Activated CD8-positive, alpha-beta memory T cell treated with anti-CD3 and anti-CD28 coated beads for 48 hours (primary cell): Measurements from ENCODE around the gene HOXD8.

ENCODE experiments used
- DNase-seq, 3 experiments: peaks; one replicate each; pipeline ENCODE4 v3.0.0-alpha.2; 2020; ENCODE audit warnings: low read depth in 2 of 3, low spot score in 2 of 3

Gene HOXD8

DNA sequence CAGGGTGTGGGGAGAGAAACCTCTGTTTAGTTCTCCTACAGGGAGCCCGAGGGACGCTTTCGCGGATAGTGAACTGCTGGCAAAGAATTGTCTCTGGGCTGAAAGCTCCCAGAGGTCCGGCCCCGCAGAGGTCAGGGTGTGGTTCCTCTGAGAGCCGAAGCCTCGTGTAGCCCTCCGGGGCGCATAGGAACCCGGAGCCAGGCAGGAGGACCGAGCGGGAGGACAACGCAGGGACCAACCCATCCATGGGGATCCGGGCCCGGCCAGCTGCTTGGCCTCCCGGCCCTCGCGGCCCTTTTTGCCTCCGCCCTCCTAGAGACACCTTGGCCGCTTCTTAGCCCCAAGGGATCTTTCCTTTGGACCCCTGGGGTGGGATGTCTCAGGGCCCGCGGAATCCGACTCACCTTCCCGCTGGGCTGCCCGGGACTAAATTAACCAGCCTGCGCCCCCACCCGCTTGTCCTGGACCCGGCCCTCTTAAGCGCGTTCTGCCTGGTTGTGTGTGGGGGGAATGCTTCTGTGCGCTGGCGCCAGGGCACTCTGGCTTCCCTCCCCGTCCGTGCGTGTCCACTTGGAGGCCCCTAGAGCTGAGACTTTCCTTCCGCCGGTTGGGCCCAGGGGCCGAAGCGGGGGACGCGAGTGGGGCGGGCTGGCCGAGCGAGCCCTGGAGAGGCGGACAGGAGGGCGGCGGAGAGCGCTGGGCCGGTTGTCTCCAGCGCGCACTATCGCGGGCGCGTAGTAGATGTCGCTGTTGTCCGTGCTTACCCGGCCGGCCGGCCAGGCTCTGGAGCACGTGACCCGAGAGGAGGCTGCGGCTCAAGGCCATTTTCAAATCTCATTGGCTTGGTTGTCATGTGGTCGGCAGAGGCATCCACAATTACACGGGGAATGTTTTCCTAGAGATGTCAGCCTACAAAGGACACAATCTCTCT is 13.4 kb upstream of the HOXD8 start, which contains the start of gene HOXD10:
TSS of gene HOXD10 (plus strand) at position 896 of the 931 bp plus-strand sequence. CDS start 56 bp downstream, outside the sequence.
- DNase-seq, result no peak

DNA sequence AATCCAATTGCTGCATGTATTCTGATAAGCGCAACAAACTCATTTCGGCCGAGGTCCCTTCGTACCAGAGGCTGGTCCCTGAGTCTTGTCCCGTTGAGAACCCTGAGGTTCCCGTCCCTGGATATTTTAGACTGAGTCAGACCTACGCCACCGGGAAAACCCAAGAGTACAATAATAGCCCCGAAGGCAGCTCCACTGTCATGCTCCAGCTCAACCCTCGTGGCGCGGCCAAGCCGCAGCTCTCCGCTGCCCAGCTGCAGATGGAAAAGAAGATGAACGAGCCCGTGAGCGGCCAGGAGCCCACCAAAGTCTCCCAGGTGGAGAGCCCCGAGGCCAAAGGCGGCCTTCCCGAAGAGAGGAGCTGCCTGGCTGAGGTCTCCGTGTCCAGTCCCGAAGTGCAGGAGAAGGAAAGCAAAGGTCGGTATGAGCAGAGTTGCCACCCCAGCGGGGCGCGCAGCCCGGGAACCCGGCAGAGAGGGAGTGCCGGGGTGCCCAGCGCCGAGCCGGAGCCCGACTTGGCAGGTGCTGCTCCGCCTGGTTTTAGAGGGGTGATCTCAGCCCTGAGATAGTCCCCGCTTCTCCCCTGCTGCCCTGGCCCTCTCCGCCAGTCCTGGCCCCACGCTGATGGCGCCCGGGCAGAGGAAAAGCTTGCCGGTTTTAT is 12.2 kb upstream of the HOXD8 start:
- DNase-seq, result no peak

DNA sequence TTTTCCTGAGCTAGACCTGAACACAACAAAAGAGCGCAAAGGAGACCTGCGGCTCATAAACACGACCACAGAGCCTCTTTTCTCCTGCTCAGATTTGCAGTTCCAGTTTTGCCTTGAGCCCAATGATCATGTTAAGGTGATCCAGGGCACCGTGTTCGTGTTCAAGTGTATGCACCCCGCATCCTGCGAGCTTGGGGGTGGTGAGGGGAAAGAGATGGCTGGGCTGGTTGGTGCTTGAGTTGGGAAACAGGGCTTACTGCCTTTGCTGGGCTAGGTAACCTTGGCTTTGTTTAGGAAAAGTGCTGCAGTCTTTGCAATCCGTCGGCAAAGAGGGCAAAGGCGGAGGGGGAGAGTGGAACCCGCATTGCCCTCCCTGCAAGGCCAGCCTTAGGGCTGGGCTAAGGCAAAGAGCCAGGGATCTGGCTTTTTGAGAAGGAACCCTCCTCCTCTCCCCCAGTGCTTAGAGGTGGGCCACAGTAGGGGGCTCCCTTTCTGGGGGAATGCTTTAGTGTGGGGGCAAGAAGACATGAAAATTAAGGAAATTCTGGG is 11.6 kb upstream of the HOXD8 start:
- DNase-seq, result no peak

DNA sequence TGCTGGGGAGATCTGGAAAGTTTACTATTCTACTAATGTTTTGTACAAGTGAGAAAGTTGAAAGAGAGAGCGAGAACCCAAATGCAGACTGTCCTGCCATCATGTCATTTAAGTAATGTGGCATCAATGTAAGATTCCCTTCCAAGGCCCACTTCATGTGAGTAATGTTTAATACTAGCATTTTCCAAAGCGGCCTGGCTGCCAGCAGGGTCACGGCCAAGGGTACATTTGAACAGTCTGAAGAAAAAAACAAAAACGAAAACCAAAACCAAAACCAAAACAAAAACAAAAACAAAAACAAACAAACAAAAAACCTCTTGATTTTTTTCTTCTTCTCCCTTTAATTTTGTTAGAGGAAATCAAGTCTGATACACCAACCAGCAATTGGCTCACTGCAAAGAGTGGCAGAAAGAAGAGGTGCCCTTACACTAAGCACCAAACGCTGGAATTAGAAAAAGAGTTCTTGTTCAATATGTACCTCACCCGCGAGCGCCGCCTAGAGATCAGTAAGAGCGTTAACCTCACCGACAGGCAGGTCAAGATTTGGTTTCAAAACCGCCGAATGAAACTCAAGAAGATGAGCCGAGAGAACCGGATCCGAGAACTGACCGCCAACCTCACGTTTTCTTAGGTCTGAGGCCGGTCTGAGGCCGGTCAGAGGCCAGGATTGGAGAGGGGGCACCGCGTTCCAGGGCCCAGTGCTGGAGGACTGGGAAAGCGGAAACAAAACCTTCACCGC is 10.7 kb upstream of the HOXD8 start:
- no peak for DNase-seq

DNA sequence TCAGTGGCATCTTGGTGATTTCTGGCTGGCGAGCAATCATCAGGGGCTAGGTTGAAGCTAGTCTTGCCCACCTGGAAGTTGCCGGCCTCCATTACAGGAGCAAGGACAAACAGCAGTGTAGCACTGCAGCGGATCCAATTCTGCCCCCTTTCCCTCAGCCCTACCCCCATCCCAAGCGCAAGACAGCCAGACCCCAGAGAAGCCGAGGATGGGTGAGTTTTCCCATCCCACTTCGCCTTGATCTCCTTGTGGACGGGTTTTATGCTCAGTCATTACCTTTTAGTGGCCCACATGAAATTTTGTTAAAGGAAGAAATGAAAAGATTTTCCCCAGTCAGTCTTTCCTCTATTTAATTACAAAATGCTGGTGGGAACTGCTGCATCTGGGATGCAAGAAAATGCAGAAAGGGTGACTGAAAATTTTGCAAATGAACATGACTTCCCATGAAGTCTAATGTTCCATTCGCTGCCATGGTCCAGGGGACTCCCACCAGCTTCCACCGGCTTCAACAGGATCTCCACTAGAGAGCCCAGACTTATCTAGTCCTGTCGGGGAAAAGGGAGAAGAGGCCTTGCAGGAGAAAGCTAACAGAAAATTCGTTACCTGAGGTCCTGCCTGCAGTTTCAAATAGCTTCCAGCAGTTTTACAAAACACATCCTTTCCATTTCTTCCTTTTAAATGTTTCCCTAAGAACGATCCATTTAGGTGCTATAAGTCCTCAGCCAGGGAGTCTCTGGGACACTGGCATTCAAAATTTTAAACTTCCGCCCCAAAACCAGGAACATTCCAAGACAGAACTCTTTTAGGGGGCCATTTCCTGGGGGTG is 8.9 kb upstream of the HOXD8 start:
- DNase-seq, result no peak

DNA sequence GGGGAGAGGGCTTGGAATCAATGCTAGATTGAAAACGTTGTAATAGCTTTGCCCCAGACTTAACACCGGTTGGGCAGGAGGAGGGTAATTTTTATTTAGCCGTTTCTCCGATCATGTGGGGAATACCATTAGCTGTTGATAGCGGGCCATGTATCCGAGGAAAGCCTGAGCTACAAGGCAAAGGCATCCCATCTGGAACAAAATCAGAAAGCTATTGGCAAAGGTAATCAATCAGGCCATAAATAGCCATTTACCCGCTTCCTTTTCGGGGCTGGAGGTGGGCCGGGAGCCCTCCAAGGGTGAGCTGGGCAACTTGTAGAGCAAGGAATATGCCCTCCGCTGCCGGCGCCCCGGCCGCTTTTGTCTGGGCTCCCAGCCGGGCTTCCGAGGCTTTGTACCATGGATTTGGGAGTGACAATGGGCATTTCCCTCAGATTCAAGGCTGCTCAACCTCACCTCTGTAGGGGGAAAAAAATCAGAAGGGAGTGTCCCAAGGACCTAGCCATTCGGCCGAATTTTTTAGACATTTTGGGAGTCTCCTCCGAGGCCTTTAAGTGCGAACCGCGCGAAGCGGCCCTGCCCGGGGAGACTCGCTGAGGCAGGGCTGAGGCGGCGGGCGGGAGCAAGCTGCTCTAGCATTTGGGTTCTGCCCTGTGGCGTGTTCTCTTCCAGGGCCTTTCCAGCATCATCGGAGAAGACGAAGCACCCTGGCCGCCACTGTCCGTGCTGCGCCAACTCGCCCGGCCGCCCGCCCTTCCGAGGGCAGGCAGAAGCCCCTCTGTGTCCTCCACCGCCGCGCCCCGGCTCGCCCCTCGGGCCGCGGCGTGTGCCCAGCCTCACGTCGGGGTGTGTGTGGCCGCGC is 8.1 kb upstream of the HOXD8 start:
- no peak for DNase-seq

DNA sequence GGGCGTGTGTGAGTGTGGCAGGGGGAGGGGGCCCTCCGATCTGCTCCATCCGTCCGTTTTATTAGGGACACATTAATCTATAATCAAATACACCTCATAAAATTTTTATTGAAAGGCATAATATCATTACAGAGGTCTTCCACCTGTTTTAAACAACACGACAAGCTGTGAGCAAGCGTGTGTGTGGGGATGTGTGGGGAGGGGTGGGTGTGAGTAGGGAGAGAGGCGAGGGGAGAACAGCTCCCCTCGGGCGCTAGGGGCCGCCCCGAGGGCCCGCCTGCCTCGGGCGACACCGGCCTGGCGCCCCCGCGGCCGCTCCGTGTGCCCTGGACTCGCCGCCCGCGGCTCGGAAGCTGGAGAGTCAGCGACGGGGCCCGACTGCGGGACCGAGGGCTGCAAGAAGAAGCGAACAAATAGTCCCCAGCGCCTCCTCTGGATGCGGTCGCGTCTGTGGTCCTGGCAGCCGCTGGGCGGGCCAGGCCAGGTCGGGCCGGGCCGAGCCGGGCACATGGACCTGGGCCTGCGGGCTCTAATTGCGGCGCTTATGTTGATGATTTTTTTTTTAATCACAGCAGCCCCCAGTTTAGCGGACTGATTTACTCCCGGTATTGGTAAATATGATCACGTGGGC is 7.3 kb upstream of the HOXD8 start:
- DNase-seq, result no peak

DNA sequence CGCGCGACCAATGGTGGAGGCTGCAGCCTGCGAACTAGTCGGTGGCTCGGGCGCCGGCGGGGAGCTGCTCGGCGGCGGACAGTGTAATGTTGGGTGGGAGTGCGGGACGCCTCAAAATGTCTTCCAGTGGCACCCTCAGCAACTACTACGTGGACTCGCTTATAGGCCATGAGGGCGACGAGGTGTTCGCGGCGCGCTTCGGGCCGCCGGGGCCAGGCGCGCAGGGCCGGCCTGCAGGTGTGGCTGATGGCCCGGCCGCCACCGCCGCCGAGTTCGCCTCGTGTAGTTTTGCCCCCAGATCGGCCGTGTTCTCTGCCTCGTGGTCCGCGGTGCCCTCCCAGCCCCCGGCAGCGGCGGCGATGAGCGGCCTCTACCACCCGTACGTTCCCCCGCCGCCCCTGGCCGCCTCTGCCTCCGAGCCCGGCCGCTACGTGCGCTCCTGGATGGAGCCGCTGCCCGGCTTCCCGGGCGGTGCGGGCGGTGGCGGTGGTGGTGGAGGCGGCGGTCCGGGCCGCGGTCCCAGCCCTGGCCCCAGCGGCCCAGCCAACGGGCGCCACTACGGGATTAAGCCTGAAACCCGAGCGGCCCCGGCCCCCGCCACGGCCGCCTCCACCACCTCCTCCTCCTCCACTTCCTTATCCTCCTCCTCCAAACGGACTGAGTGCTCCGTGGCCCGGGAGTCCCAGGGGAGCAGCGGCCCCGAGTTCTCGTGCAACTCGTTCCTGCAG is 6.7 kb upstream of the HOXD8 start, which contains the start of gene HOXD9:
TSS of gene HOXD9 (plus strand) at position 37 of the 728 bp plus-strand sequence. CDS start at position 87, 50 bp downstream.
- DNase-seq, result no peak

DNA sequence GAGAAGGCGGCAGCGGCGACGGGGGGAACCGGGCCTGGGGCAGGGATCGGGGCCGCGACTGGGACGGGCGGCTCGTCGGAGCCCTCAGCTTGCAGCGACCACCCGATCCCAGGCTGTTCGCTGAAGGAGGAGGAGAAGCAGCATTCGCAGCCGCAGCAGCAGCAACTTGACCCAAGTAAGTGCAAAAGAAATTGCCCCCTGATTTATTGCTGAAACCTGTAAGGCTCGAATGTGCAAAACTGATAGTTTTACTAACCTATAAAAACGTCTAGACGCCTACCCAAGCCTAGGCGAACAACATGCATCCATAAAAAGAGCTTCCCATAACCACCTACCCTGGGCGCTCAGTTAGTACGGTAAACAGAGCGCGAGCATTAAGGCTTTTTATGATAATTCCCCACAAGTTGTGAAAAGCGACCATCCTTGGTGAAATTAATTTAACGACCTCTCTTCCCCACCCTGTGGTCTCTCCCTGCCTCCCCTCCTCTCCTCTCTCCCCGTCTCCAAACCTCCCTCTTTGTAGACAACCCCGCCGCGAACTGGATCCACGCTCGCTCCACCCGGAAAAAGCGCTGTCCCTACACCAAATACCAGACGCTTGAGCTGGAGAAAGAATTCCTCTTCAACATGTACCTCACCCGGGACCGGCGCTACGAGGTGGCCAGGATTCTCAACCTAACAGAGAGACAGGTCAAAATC is 5.9 kb upstream of the HOXD8 start:
- DNase-seq, result no peak

DNA sequence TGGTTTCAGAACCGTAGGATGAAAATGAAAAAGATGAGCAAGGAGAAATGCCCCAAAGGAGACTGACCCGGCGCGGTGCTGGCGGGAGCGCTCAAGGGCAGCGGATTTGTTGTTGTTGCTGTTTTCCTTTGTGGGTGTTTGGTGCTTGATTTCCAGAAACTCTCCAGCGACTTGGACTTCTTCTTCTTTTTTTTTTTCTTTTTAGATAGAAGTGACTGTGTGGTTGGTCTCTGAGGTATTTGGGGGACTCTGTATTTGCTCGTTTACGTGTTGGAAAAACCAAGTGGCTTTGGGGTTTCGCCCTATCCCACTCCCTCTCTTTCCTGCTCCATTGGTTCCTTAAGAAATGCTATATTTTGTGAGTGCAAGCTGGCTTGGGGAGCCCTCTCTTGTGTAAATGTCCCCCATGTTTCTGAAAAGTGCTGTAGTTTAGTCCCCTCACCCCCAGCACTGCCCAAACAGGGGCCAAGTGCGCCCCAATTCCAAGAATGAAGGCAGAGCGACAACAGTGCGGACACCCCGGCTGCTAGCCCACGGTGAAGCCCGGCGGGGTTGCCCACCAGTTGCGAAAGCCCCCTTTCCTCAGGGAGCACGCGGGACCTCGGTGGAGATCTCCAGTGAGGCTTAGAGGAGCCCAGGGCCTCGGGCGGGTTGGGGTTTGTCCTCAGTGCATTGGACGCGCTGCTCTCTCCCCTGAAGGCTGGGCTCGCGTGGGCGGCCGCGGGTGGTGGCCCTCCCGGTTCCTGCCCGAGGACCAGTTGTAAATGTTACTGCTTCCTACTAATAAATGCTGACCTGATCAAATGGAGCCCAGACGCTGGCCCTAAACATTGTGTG is 5.2 kb upstream of the HOXD8 start:
- no peak for DNase-seq

DNA sequence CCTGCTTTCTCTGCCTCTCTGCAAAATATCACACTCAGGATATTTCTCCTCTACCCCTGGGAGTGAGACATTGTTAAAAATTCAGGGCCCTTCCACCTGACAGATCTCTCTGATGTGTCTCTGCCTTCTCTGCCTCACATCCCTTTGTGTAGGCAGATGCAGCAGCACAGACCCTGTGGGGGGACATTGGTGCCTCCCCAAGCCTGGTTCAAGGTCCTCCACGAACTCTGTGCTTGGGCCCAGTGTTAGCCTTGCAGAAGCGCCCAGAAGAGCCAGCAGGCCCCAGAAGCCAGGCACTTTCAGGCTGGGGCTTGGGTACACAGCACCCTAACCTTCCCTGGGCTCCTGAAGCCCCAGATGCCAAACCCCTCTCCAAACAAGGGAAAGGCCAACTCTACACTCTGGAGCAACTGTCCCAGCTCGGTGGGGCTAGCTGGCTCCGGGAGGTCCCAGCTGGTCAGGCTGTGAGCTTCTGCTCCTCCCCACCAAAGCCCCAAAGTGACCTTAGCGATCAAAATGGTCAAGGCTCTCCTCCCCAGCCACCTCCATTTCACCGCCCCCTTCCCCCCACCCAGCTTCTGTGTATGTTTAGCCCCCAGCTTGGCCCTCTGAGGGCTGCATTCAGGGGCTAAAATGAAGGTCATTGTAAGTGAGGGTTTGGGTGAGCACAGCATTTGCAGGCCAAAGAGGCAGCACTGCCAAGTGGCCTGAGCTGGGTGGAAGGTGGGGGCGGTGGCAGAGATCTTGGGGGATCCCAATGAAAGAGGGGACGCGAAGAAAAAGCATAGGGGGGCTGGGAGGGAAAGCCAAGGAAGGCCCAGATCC is 4.3 kb upstream of the HOXD8 start:
- DNase-seq, result no peak

DNA sequence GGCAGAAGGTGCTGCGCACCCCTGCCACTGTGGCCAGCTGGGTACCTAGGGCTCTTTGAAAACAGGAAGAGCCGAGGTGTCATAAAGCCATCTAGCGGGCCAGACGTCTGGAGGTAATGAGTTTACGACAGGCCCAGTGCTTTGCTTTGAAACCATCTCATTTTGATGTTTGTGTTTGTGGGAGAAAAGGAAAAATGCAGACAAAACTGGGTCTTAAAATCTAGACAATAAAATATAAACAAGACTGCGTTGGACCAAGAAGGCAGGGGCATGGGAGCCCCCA is 3.8 kb upstream of the HOXD8 start:
- DNase-seq, result no peak

DNA sequence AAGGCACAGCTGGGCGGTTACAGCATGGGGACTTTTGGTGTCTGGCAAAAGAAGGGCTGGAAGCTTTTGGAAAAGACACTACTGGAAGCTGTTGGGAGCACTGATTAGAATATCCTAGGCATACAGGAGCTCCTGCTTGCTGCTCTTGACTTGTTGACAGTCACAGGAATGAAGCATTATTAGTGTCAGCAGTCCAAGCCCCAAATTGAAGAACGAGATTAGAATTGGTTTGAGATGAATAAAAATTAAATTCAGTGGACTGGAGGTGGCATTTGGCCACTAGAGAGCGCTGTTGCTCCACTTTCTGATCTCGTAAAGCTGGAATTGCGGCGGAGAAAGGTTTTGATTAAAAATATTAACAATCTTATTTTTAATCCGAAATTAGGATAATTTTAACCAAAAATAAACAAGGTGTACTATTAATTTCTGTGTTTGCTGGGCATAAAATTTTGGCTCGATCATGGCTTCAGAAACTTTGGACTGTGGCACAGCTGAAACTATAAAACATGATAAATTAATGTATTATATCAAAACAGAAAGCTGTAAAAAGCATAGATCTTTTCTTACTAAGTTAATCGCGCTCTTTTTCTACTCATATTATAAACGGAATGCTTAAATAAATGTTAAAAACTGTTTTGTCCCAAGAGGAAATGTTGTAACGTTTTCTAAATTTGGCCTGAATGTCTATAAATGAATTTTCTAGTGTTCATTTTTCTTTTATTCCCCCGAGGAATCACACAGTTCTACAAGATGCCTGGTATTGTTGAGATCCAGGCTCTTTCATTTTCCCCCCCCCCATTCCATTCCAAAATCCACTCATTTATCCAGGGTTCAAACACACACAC is 2.4 kb upstream of the HOXD8 start:
- DNase-seq, result peak in 1 of 3 experiments; percentile 60

DNA sequence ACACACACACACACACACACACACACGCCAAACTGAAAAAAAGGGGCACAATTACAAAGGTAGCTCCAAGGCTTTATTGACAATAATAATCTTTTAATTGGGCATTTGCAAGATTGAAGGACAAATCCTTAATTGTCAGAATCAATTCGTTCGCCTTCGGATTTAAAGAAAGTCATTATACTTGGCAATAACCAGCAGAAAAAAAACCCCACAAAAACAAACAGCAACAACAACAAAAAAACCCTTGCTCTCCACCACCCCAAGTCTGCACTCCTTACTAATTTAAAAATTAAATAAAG is 1.8 kb upstream of the HOXD8 start:
- DNase-seq, result no peak

DNA sequence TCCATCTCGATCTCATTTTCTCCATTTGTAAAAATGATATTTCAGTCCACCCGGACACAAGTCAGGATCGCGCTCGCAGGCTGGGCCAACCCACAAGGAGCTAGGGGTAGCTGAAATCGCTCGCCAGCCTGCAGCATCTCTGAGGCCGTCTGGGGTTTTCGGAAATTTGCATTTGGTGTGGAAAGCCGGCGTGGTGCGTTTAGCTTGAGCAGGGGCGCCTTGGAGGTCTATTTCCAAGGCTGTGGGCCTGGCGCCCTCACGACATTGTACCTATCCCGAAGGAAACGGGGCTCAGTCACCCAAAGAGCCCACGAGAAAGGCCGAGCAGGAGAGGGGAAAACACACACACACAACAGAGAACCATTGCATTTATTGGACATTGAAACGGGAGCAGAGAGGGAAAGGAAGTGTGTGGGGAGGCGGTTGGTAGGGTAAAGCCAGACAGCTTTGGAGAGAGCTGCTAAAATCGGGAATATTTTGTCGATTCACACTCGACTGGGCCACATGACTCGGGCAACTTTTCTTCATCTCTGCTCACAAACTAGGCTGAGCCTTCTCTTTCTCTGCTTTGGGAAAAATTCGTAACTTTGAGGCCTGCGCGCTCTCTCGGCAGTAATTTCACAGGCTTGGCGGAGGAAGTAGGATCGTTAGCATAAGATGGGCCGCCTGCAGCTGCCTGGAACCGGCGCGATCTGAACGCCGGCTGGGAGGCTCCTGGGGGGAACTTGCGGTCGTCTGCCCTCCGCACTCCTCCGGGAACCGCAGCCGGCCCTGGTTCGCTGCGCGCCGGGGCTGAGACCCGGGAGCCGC is 1.1 kb upstream of the HOXD8 start:
- no peak for DNase-seq
